HepG2 (cell line): ENCODE results near the gene RNASE7. TPM values are rescaled to one million over a fixed set of nuclear protein-coding genes. Genes with fewer than 3 reads are reported as not detected.

Experiments used
- IRF1 ChIP-seq: sonication (generic); formaldehyde crosslinking; IDR thresholded peaks from 2 replicates; pipeline ENCODE4 v1.4.0; 2020; ENCODE audit warnings: low read depth, mild to moderate bottlenecking, missing genetic modification reagents
- MXD1 ChIP-seq: sonication (generic); formaldehyde crosslinking; IDR thresholded peaks from 2 replicates; pipeline ENCODE4 v1.4.0; 2020; ENCODE audit warnings: mild to moderate bottlenecking, missing genetic modification reagents
- NFE2L1 ChIP-seq: sonication (generic); formaldehyde crosslinking; IDR thresholded peaks from 2 replicates; pipeline ENCODE4 v1.4.0; 2020; ENCODE audit warnings: missing genetic modification reagents, mild to moderate bottlenecking, borderline replicate concordance
- PPARG ChIP-seq: conservative IDR thresholded peaks from 2 replicates; pipeline ENCODE4 v1.6.1; 2016; ENCODE audit warnings: missing biosample characterization, missing genetic modification reagents
- SALL1 ChIP-seq: sonication (generic); formaldehyde crosslinking; IDR thresholded peaks from 2 replicates; pipeline ENCODE4 v1.8.0; 2022; ENCODE audit warnings: mild to moderate bottlenecking, missing genetic modification reagents
- TCF7L2 ChIP-seq: IDR thresholded peaks from 2 replicates; pipeline ENCODE4 v1.6.1; 2011; ENCODE audit warnings: mild to moderate bottlenecking, low read depth, low read length, moderate library complexity
- ZBTB4 ChIP-seq: sonication (generic); formaldehyde crosslinking; IDR thresholded peaks from 2 replicates; pipeline ENCODE4 v1.4.0; 2020; ENCODE audit warnings: missing genetic modification reagents, mild to moderate bottlenecking, borderline replicate concordance
- ZBTB7A ChIP-seq: sonication (generic); formaldehyde crosslinking; IDR thresholded peaks from 2 replicates; pipeline ENCODE4 v1.8.0; 2022; ENCODE audit warnings: mild to moderate bottlenecking, missing genetic modification reagents
- ZNF121 ChIP-seq: sonication (generic); formaldehyde crosslinking; IDR thresholded peaks from 2 replicates; pipeline ENCODE4 v1.5.0; 2020; ENCODE audit warnings: mild to moderate bottlenecking, missing genetic modification reagents
- ZNF710 ChIP-seq: sonication (generic); formaldehyde crosslinking; IDR thresholded peaks from 2 replicates; pipeline ENCODE4 v1.5.0; 2020; ENCODE audit warnings: mild to moderate bottlenecking, missing genetic modification reagents, borderline replicate concordance
- polyA plus RNA-seq, 8 experiments: library from polyadenylated mRNA; depleted of rRNA in 3 of 8; stranded (reverse) in 7 of 8; unstranded in 1 of 8; fragments of >200 nt; fragmentation: Illumina TruSeq in 4 of 8; extraction: Trizol in 4 of 8; gene quantifications; 2 replicates each; pipeline versions ENCODE4 v1.2.1 to v1.2.3, GENCODE V29; 2011 to 2016; ENCODE audit warnings: low read depth in 4 of 8, missing spikeins in 1 of 8, mixed read lengths in 1 of 8; ENCODE audit not compliant: insufficient read depth in 1 of 8
- total RNA-seq, 5 experiments: library from RNA; depleted of rRNA; stranded (reverse); fragments of >200 nt; fragmentation: Illumina TruSeq; extraction: Trizol; gene quantifications; 2 replicates each; pipeline ENCODE4 v1.2.3, GENCODE V29; 2016; ENCODE audit warnings: low read depth in 1 of 5

Gene RNASE7
- total and polyA plus RNA-seq, 2 of the 13 experiments (the other 11 are each of a cell fraction or from before 2014, with no cell fraction given) = 0.04 TPM; not detected in 1

GRCh38 chr14:21058903-21059302 lies 16.7 kb downstream of the RNASE7 start (continued):
- TF ChIP-seq ZBTB4 (CRISPR knock-in tag) = no peak
- TF ChIP-seq ZNF121 (CRISPR knock-in tag) = no peak
- no peak for TF ChIP-seq TCF7L2
- TF ChIP-seq ZNF710 (CRISPR knock-in tag) = no peak
- no peak for TF ChIP-seq PPARG (CRISPR knock-in tag)
- no peak for TF ChIP-seq IRF1 (CRISPR knock-in tag)
- TF ChIP-seq MXD1 = no peak
- TF ChIP-seq ZBTB7A (CRISPR knock-in tag) = 0 out of 2 replicates have a peak, but pooled peaks have one; percentile 50
- TF ChIP-seq NFE2L1 (CRISPR knock-in tag) = no peak
- peak; percentile 34; the same call in 1 of the 2 replicates for TF ChIP-seq SALL1 (CRISPR knock-in tag)
- TF ChIP-seq, all 625 proteins: peak for 21
